Measurements from ENCODE around the gene TRMT11. TPM values are rescaled to one million over a fixed set of nuclear protein-coding genes. Genes with fewer than 3 reads are reported as not detected.

TRMT11 gene
- total RNA-seq, 1 donor from 2014 or later: 33.4 TPM

DNA sequence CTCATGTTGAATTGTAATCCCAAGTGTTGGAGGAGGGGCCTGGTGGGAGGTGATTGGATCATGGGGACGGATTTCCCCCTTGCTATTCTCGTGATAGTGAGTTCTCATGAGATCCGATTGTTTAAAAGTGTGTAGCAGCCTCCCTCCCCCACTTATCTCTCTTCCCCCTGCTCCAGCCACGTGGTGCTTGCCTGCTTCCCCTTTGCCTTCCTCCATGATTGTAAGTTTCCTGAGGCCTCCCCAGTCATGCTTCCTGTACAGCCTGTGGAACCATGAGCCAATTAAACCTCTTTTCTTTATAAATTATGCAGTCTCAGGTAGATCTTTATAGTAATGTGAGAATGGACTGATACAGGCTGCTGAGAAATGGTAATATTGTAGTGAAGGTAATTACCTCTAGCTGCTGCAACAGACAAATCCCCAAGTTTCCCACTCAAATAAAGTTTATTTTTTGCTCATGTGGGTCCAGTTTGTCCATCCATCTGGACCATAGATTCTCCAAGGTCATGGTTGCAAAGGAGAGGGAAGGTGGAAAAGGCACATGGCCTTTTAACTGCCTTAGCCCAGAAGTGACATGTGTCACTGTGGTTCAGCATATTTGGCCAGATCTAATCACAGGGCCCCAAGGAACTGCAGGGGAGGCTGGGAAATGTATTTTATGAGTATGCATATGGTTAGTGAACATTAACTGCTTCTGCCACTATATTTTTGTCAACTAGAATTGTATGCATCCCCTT is 89.2 kb downstream of the TRMT11 start:
- intact Hi-C loops (cut with micrococcal nuclease): no loop called here
- DNase-seq: no peak
- Mint-ChIP-seq H3K9me3 (no peaks in the 10 kb centered on the region), H3K27me3 (no peaks in the 10 kb centered on the region), H3K27ac (no peak overlapping the region), H3K4me3 (no peak overlapping the region), H3K36me3 (ENCODE audit: low read depth) (peaks cover 8% of the 10 kb centered on the region), H3K4me1 (no peaks in the 10 kb centered on the region)
- ATAC-seq (ENCODE audit: low read depth): no peak
- ChIA-PET POLR2A (no interaction called here), CTCF (no interaction called here)
- TF ChIP-seq CTCF (IDR thresholded peaks at IDR 0.05): no peak

GRCh38 chr6:126076992-126077664 is 90.8 kb downstream of the TRMT11 start:
- no peaks in the 10 kb centered on the region for H3K4me1 Mint-ChIP-seq
- no peak overlapping the region for H3K27ac Mint-ChIP-seq
- TF ChIP-seq CTCF (IDR thresholded peaks at IDR 0.05): no peak
- H3K9me3 Mint-ChIP-seq: no peaks in the 10 kb centered on the region
- intact Hi-C loops (cut with micrococcal nuclease): no loop called here
- CTCF ChIA-PET: no interaction called here
- no peak overlapping the region for H3K4me3 Mint-ChIP-seq
- no peaks in the 10 kb centered on the region for H3K27me3 Mint-ChIP-seq
- ATAC-seq (ENCODE audit: low read depth): no peak
- POLR2A ChIA-PET: no interaction called here
- DNase-seq: no peak
- peaks cover 8% of the 10 kb centered on the region for H3K36me3 Mint-ChIP-seq (ENCODE audit: low read depth)

DNA sequence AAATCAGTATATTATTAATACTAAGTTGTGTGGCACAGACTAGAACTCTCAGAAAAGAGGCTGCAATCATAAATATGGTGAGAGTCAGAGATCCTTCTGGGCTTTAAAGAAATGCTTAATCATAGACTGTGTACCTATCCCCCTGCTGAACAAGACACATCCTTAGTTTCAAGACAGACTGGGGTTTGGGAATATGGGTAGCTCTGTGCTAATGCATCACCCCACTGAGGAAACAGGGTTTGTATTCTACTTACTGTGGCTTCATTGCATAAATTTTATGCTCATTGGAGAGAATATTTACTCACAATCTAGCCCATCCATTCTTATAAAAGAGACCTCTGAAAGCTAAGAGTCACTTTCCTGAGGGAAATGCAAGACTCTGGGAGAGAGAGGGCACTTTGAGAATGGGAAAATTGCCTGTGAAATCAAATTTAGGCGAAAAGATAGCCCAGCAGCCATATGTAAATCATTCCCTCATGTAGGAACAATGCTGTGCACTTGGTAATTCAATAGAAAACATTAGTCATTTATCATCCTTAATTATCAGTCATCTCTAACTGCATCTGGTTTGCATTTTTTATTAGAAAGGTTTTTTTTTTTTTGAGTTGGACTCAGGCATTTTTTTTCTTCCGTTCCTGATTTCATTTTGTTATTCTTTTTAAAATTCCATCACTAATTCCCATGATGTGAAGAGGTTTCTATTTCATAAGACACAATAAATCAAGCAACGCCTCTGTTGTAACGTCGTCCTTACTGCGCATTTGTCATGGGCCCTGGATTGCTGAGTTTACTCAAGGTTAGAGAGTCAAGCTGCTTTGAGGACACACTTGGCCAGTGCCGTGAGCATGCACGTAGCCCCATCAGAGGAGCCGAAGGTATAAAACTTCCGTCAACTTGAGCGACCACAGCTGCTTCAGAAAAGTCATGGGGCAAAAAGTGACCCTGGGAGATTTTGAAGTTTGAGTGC is 91.8 kb downstream of the TRMT11 start:
- no peak overlapping the region for H3K4me3 Mint-ChIP-seq
- ChIA-PET POLR2A (no interaction called here), CTCF (no interaction called here)
- DNase-seq: no peak
- H3K9me3 Mint-ChIP-seq: no peaks in the 10 kb centered on the region
- no peak overlapping the region for H3K27ac Mint-ChIP-seq
- ATAC-seq (ENCODE audit: low read depth): no peak
- intact Hi-C loops (cut with micrococcal nuclease): no loop called here
- H3K4me1 Mint-ChIP-seq: no peaks in the 10 kb centered on the region
- peaks cover 8% of the 10 kb centered on the region for H3K36me3 Mint-ChIP-seq (ENCODE audit: low read depth)
- no peak for TF ChIP-seq CTCF (IDR thresholded peaks at IDR 0.05)
- no peaks in the 10 kb centered on the region for H3K27me3 Mint-ChIP-seq

- H3K9me3 Mint-ChIP-seq: peaks cover 9% of the 10 kb centered on the region
- no peaks in the 10 kb centered on the region for H3K36me3 Mint-ChIP-seq (ENCODE audit: low read depth)
- no peak for DNase-seq
- TF ChIP-seq CTCF (IDR thresholded peaks at IDR 0.05): no peak
- no peak for ATAC-seq (ENCODE audit: low read depth)
- no peak overlapping the region for H3K4me3 Mint-ChIP-seq
- peaks cover 12% of the 10 kb centered on the region for H3K4me1 Mint-ChIP-seq
- no peak overlapping the region for H3K27ac Mint-ChIP-seq
- intact Hi-C loops (cut with micrococcal nuclease): no loop called here
- no peaks in the 10 kb centered on the region for H3K27me3 Mint-ChIP-seq
- ChIA-PET POLR2A (no interaction called here), CTCF (no interaction called here)
Measured at GRCh38 chr6:126083875-126084274, 97.5 kb downstream of the TRMT11 start.

DNA sequence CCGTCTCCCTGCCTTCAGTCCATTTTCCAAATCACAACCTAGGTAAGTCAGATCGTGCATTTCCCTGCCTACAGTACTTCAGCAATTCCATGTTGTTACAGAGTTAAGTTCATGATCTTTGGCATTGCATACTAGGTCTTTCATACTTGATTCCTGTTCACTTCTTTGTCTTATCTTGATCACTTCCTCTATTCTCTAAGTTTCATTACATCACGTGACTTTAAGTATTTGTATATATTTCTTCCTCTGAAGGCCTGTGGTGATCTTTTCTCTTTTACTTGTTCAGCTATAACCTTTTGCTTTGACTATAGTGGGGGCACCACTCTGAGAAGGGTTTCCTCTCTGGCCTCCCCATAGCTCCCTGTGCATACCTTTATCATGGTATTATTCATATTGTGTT is 100.2 kb downstream of the TRMT11 start:
- H3K27ac Mint-ChIP-seq: no peak overlapping the region
- peaks cover 9% of the 10 kb centered on the region for H3K9me3 Mint-ChIP-seq
- TF ChIP-seq CTCF (IDR thresholded peaks at IDR 0.05): no peak
- H3K4me3 Mint-ChIP-seq: no peak overlapping the region
- intact Hi-C loops (cut with micrococcal nuclease): no loop called here
- H3K36me3 Mint-ChIP-seq (ENCODE audit: low read depth): no peaks in the 10 kb centered on the region
- ChIA-PET POLR2A (no interaction called here), CTCF (no interaction called here)
- peaks cover 12% of the 10 kb centered on the region for H3K4me1 Mint-ChIP-seq
- DNase-seq: no peak
- no peaks in the 10 kb centered on the region for H3K27me3 Mint-ChIP-seq
- ATAC-seq (ENCODE audit: low read depth): peak; percentile 45

Measured in activated B cell treated with CpG ODN at 0.5 μM for 24 hours (primary cell).